Measurements from ENCODE around the gene BICC1.

DNA sequence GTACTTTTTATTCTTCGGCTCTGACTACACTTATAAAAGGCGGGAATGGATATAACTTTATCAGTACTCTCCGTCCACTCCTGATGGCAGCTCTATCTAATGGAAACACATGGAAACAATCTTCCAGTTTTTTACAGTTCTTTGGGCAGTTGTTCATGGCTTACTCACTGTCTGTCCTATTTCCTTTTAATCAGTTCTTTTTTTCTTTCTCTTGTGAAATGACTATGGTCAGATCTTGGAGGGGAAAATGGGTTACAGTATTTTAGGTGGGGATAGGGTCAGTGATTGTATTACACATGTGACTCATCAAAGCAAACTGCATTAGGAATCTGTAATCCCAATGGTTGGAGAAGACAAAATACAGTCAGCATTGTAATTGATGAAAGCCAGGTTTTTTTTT lies 112.4 kb downstream of the BICC1 start:
- TF ChIP-seq POLR2A (IDR thresholded peaks at IDR 0.05), result no peak
- TF ChIP-seq, protein P1, sequence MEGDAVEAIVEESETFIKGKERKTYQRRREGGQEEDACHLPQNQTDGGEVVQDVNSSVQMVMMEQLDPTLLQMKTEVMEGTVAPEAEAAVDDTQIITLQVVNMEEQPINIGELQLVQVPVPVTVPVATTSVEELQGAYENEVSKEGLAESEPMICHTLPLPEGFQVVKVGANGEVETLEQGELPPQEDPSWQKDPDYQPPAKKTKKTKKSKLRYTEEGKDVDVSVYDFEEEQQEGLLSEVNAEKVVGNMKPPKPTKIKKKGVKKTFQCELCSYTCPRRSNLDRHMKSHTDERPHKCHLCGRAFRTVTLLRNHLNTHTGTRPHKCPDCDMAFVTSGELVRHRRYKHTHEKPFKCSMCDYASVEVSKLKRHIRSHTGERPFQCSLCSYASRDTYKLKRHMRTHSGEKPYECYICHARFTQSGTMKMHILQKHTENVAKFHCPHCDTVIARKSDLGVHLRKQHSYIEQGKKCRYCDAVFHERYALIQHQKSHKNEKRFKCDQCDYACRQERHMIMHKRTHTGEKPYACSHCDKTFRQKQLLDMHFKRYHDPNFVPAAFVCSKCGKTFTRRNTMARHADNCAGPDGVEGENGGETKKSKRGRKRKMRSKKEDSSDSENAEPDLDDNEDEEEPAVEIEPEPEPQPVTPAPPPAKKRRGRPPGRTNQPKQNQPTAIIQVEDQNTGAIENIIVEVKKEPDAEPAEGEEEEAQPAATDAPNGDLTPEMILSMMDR (IDR thresholded peaks at IDR 0.05), result no peak

Data from upper lobe of left lung (tissue), 4 donors.